BJ (cell line): ENCODE results near the gene FCHSD2. TPM values are rescaled to one million over a fixed set of nuclear protein-coding genes. Genes with fewer than 3 reads are reported as not detected.

Source experiments
- CTCF ChIA-PET: fragments of 350-600 bp; formaldehyde crosslinking; extraction: SDS; loops from one replicate; lab custom pipeline; 2021; ENCODE audit warnings: antibody characterized with exemption, inconsistent platforms; lab: Yijun Ruan, JAX
- POLR2A ChIA-PET: fragments of 300-600 bp; sonication (Branson Sonifier 250); formaldehyde crosslinking; extraction: SDS; loops from one replicate; lab custom pipeline; 2021; ENCODE audit warnings: antibody characterized with exemption; lab: Charles Lee
- DNase-seq: peaks from one replicate; pipeline ENCODE4 v3.0.0-alpha.2; 2011; ENCODE audit warnings: low read depth
- H3K27me3 ChIP-seq: 2 replicates; pipeline ENCODE4 v1.6.0; 2011; ENCODE audit warnings: low read length; ENCODE audit not compliant: control insufficient read depth, insufficient read depth
- H3K36me3 ChIP-seq: 2 replicates; pipeline ENCODE4 v1.5.1; 2011; ENCODE audit warnings: low read length; ENCODE audit not compliant: control insufficient read depth, insufficient read depth
- H3K4me3 ChIP-seq: 2 replicates; pipeline ENCODE4 v1.5.1; 2011; ENCODE audit warnings: low read depth, mild to moderate bottlenecking, control low read depth, low read length
- polyA plus RNA-seq: library from polyadenylated mRNA; depleted of rRNA; stranded (reverse); fragments of >200 nt; gene quantifications from 2 replicates; pipeline ENCODE4 v1.2.3, GENCODE V29; 2011
- TF ChIP-seq, protein P1 (sequence below): IDR thresholded peaks from 2 replicates; pipeline ENCODE4 v1.5.1; 2011; ENCODE audit warnings: low read depth, mild to moderate bottlenecking, control low read depth, inconsistent platforms, low read length, moderate library complexity; ENCODE audit not compliant: insufficient read depth

Gene FCHSD2
- polyA plus RNA-seq, 1 experiment: 24.9 TPM

GRCh38 chr11:72951888-72952287 is 190.2 kb downstream of the FCHSD2 start:
- no peaks in the 10 kb centered on the region for H3K27me3 ChIP-seq
- no peaks in the 10 kb centered on the region for H3K36me3 ChIP-seq
- DNase-seq: no peak
- TF ChIP-seq, protein P1, sequence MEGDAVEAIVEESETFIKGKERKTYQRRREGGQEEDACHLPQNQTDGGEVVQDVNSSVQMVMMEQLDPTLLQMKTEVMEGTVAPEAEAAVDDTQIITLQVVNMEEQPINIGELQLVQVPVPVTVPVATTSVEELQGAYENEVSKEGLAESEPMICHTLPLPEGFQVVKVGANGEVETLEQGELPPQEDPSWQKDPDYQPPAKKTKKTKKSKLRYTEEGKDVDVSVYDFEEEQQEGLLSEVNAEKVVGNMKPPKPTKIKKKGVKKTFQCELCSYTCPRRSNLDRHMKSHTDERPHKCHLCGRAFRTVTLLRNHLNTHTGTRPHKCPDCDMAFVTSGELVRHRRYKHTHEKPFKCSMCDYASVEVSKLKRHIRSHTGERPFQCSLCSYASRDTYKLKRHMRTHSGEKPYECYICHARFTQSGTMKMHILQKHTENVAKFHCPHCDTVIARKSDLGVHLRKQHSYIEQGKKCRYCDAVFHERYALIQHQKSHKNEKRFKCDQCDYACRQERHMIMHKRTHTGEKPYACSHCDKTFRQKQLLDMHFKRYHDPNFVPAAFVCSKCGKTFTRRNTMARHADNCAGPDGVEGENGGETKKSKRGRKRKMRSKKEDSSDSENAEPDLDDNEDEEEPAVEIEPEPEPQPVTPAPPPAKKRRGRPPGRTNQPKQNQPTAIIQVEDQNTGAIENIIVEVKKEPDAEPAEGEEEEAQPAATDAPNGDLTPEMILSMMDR: no peak
- no peak overlapping the region for H3K4me3 ChIP-seq
- ChIA-PET POLR2A (no interaction called here), CTCF (no interaction called here)

DNA sequence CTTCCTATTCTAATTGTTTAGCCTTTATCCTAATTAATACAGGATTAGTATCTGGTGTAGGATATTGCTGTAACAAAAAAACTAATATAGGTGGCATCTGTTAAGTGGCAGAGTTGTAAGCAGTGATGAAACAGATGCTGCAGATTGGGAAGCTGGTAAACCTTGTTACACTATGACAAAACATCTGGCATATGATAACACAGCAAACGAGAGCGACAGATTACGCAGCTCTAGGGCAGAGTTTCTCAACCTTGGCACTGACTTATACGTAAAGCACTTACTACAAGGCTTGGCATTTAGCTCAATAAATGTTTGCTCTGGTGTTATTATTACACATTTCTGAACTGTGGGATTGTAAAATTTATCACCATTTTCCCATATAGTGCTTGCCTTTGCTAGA is 190.9 kb downstream of the FCHSD2 start:
- H3K27me3 ChIP-seq: no peaks in the 10 kb centered on the region
- DNase-seq: no peak
- H3K36me3 ChIP-seq: no peaks in the 10 kb centered on the region; the same call in 1 of the 2 replicates
- H3K4me3 ChIP-seq: no peak overlapping the region
- ChIA-PET POLR2A (no interaction called here), CTCF (no interaction called here)
- TF ChIP-seq, protein P1: no peak

GRCh38 chr11:72950685-72951084 is 191.4 kb downstream of the FCHSD2 start:
- no peaks in the 10 kb centered on the region; the same call in 1 of the 2 replicates for H3K36me3 ChIP-seq
- no peaks in the 10 kb centered on the region for H3K27me3 ChIP-seq
- no peak for DNase-seq
- H3K4me3 ChIP-seq: no peak overlapping the region
- CTCF ChIA-PET: no interaction called here
- TF ChIP-seq, protein P1: no peak
- POLR2A ChIA-PET: no interaction called here

GRCh38 chr11:72947229-72947628 is 194.9 kb downstream of the FCHSD2 start:
- POLR2A ChIA-PET: interaction anchor here (0.7 kb wide), 1 partner anchor 654 kb away, joined by 3 read pairs; no protein-coding TSS in a partner anchor
- no peaks in the 10 kb centered on the region for H3K27me3 ChIP-seq
- no peak overlapping the region for H3K4me3 ChIP-seq
- H3K36me3 ChIP-seq: no peaks in the 10 kb centered on the region; the same call in 1 of the 2 replicates
- no peak for DNase-seq
- CTCF ChIA-PET: no interaction called here
- TF ChIP-seq, protein P1: no peak

DNA sequence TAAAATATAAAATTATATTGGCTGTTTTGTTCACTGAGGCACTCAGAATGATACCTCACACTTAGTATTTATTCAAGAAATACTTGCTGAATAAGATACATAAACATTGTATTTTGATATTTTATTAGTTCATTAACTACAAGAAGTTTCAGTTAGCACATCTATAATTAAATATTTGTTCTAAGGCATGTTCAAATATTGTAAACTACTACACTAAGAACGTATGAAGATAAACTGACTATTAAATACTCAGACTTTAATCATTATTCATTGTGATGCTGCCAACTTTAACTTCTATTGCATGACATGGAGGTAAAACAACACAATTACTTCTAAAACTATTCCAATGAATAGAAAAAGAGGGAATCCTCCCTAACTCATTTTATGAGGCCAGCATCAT is 198.5 kb downstream of the FCHSD2 start:
- CTCF ChIA-PET: no interaction called here
- no peak overlapping the region for H3K4me3 ChIP-seq
- no peaks in the 10 kb centered on the region for H3K27me3 ChIP-seq
- TF ChIP-seq, protein P1: no peak
- no peak for DNase-seq
- H3K36me3 ChIP-seq: no peaks in the 10 kb centered on the region; the same call in 1 of the 2 replicates
- POLR2A ChIA-PET: no interaction called here
